Spinal cord (tissue), 10 donors: Measurements from ENCODE around the gene PERCC1. TPM values are rescaled to one million over a fixed set of nuclear protein-coding genes. Genes with fewer than 3 reads are reported as not detected.

Experiments
- DNase-seq, 6 donors: peaks; one replicate each; pipeline versions ENCODE4 v3.0.0 to v3.0.0-alpha.2; 2013 to 2015; ENCODE audit warnings: low spot score in 6 of 6, low read depth in 4 of 6
- H3K27ac ChIP-seq: one replicate; pipeline ENCODE4 v1.5.1; 2013; ENCODE audit warnings: low read depth, low read length, control low read depth
- H3K27me3 ChIP-seq: one replicate; pipeline ENCODE4 v1.6.1; 2013; ENCODE audit warnings: low read length; ENCODE audit not compliant: control insufficient read depth, insufficient read depth
- H3K36me3 ChIP-seq: one replicate; pipeline ENCODE4 v1.6.1; 2013; ENCODE audit warnings: low read length; ENCODE audit not compliant: control insufficient read depth, insufficient read depth
- H3K4me1 ChIP-seq: one replicate; pipeline ENCODE4 v1.6.1; 2013; ENCODE audit warnings: low read length; ENCODE audit not compliant: control insufficient read depth, insufficient read depth
- H3K4me3 ChIP-seq: one replicate; pipeline ENCODE4 v1.5.1; 2013; ENCODE audit warnings: low read depth, low read length, control low read depth
- H3K9me3 ChIP-seq: one replicate; pipeline ENCODE4 v1.6.1; 2013; ENCODE audit warnings: low read length; ENCODE audit not compliant: control insufficient read depth, insufficient read depth
- WGBS: methylation state at CpG from one replicate; pipeline ENCODE4 v1.1.5; 2013; ENCODE audit warnings: missing lambda C conversion rate; ENCODE audit not compliant: insufficient coverage; 5-methylcytosine and 5-hydroxymethylcytosine counted together
- polyA plus RNA-seq, 2 donors: library from polyadenylated mRNA; unstranded; fragments of 120-200 nt; gene quantifications; one replicate each; pipeline ENCODE4 v1.2.1, GENCODE V29; 2013; ENCODE audit not compliant: insufficient read length in 2 of 2
- total RNA-seq, 2 donors: library from RNA; depleted of rRNA in 1 of 2; stranded (reverse); fragments of 120-200 nt in 1 of 2; fragments of >200 nt in 1 of 2; gene quantifications; one replicate each; pipeline versions ENCODE4 v1.2.3 to v1.2.4, GENCODE V29; 2013 to 2014
- donor health status: healthy.

PERCC1 gene
- total and polyA plus RNA-seq, 4 donors: 0.35 TPM; not detected in 3

GRCh38 chr16:1394367-1394951, 36.4 kb upstream of the PERCC1 start:
- no peaks in the 10 kb centered on the region for H3K9me3 ChIP-seq
- H3K4me3 ChIP-seq: no peak overlapping the region
- 93% methylated on average over 14 of the region's 19 CpGs for WGBS
- H3K36me3 ChIP-seq: peaks cover 90% of the 10 kb centered on the region
- DNase-seq: no peak
- H3K27me3 ChIP-seq: no peaks in the 10 kb centered on the region
- no peak overlapping the region for H3K27ac ChIP-seq
- no peaks in the 10 kb centered on the region for H3K4me1 ChIP-seq

GRCh38 chr16:1395444-1396031, 35.3 kb upstream of the PERCC1 start:
- peaks cover 87% of the 10 kb centered on the region for H3K36me3 ChIP-seq
- H3K4me3 ChIP-seq: no peak overlapping the region
- WGBS: 92% methylated on average over 21 of the region's 22 CpGs

GRCh38 chr16:1397779-1398178, 33.1 kb upstream of the PERCC1 start:
- Histone ChIP-seq H3K36me3 (peaks cover 88% of the 10 kb centered on the region), H3K9me3 (no peaks in the 10 kb centered on the region), H3K27me3 (no peaks in the 10 kb centered on the region), H3K4me3 (no peak overlapping the region), H3K27ac (no peak overlapping the region), H3K4me1 (no peaks in the 10 kb centered on the region)
- WGBS: 94% methylated on average over 16 of the region's 21 CpGs
- DNase-seq: no peak

More at GRCh38 chr16:1395444-1396031, 35.3 kb upstream of the PERCC1 start:
- Histone ChIP-seq H3K27ac (no peak overlapping the region), H3K4me1 (no peaks in the 10 kb centered on the region), H3K27me3 (no peaks in the 10 kb centered on the region), H3K9me3 (no peaks in the 10 kb centered on the region)
- DNase-seq: no peak

GRCh38 chr16:1398351-1398750, 32.5 kb upstream of the PERCC1 start:
- Histone ChIP-seq H3K36me3 (peaks cover 88% of the 10 kb centered on the region), H3K4me3 (no peak overlapping the region), H3K27ac (no peak overlapping the region), H3K4me1 (no peaks in the 10 kb centered on the region), H3K27me3 (no peaks in the 10 kb centered on the region), H3K9me3 (no peaks in the 10 kb centered on the region)
- WGBS: 98% methylated on average over 9 of the region's 9 CpGs
- DNase-seq: no peak

- Histone ChIP-seq H3K4me1 (no peaks in the 10 kb centered on the region), H3K36me3 (peaks cover 88% of the 10 kb centered on the region), H3K4me3 (no peak overlapping the region), H3K27ac (no peak overlapping the region), H3K9me3 (no peaks in the 10 kb centered on the region), H3K27me3 (no peaks in the 10 kb centered on the region)
- 97% methylated on average over 35 of the region's 38 CpGs for WGBS
- DNase-seq: no peak
These were observed 31.9 kb upstream of the PERCC1 start for GRCh38 chr16:1398826-1399581.

GRCh38 chr16:1401061-1401757, 29.7 kb upstream of the PERCC1 start:
- Histone ChIP-seq H3K27me3 (no peaks in the 10 kb centered on the region), H3K36me3 (peaks cover 86% of the 10 kb centered on the region)
- WGBS: 89% methylated on average over 29 of the region's 29 CpGs

GRCh38 chr16:1401758-1402154, 29.1 kb upstream of the PERCC1 start:
- Histone ChIP-seq H3K9me3 (no peaks in the 10 kb centered on the region), H3K4me1 (no peaks in the 10 kb centered on the region), H3K27ac (no peak overlapping the region), H3K27me3 (no peaks in the 10 kb centered on the region), H3K36me3 (peaks cover 82% of the 10 kb centered on the region), H3K4me3 (no peak overlapping the region)
- no peak for DNase-seq
- WGBS: 95% methylated on average over 12 of the region's 13 CpGs

More at GRCh38 chr16:1401061-1401757, 29.7 kb upstream of the PERCC1 start:
- DNase-seq: no peak
- Histone ChIP-seq H3K27ac (no peak overlapping the region), H3K9me3 (no peaks in the 10 kb centered on the region), H3K4me3 (no peak overlapping the region), H3K4me1 (no peaks in the 10 kb centered on the region)

- Histone ChIP-seq H3K36me3 (peaks cover 79% of the 10 kb centered on the region), H3K9me3 (no peaks in the 10 kb centered on the region), H3K4me3 (no peak overlapping the region), H3K27ac (no peak overlapping the region), H3K4me1 (peaks cover 10% of the 10 kb centered on the region), H3K27me3 (no peaks in the 10 kb centered on the region)
- no peak for DNase-seq
- 96% methylated on average over 22 of the region's 22 CpGs for WGBS
These were observed 27.8 kb upstream of the PERCC1 start for GRCh38 chr16:1403036-1403435.

GRCh38 chr16:1403733-1404132, 27.1 kb upstream of the PERCC1 start:
- Histone ChIP-seq H3K9me3 (no peaks in the 10 kb centered on the region), H3K27me3 (no peaks in the 10 kb centered on the region), H3K4me1 (peaks cover 17% of the 10 kb centered on the region), H3K36me3 (peaks cover 72% of the 10 kb centered on the region), H3K4me3 (no peak overlapping the region), H3K27ac (no peak overlapping the region)
- no peak for DNase-seq
- WGBS: 95% methylated on average over 14 of the region's 14 CpGs
